ENCODE results near the gene TMEM88. TPM values are rescaled to one million over a fixed set of nuclear protein-coding genes. Genes with fewer than 3 reads are reported as not detected.
A peak's percentile ranks its signal among the peaks of the same experiment; 100 is the strongest.

Gene TMEM88
- total RNA-seq, 1 donor from 2014 or later: 32.4 TPM

GRCh38 chr17:7873051-7873450 is 18.2 kb downstream of the TMEM88 start:
- intact Hi-C loops (cut with DNase I): no loop called here
- no peak for ATAC-seq (ENCODE audit: poor library complexity)
- DNase-seq: no peak

- ATAC-seq (ENCODE audit: poor library complexity) (no peak), DNase-seq (no peak)
- intact Hi-C loops (cut with DNase I): no loop called here
Measured at GRCh38 chr17:7875804-7876370, 21.0 kb downstream of the TMEM88 start.

- ATAC-seq (ENCODE audit: poor library complexity) (no peak), DNase-seq (no peak)
- intact Hi-C loops (cut with DNase I): no loop called here
Measured at GRCh38 chr17:7878234-7878633, 23.4 kb downstream of the TMEM88 start.

DNA sequence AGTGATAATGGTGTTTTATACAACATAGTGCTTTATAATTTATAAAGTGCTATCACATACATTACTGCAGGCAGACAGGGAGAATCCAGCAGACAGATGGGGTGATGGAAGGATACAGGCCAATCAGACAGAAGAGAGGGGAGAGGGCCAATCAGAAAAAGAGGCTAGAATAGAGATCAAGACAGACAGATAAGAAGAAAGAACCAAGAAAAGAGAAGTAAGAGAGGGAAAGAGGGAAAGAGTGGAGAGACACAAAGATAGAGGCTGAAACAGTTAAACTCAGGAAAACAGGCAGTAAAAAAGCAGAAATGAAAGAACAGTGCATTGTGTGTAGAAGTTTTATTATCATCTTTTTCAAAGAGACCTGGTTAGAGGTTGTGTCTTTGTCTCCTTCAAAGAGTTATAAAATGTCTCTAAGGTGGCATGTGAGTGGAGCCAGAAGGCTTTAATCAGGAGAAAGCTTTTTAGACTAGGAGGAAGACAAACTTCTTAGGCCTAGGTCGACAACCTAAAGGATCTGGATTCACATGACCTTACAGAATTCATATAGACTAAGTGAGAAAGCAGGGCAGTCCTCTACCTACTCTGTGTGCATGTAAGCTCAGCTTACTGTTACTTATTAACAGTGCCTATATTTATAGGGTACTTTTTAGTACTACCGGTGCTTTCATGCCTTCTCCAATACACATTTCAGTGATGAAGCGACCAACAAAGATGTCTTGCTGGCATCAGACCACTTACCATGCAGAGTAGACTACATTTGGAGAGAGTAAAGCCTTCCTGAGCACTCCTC is 25.4 kb downstream of the TMEM88 start:
- no peak for DNase-seq
- intact Hi-C loops (cut with DNase I): no loop called here
- ATAC-seq (ENCODE audit: poor library complexity): no peak

DNA sequence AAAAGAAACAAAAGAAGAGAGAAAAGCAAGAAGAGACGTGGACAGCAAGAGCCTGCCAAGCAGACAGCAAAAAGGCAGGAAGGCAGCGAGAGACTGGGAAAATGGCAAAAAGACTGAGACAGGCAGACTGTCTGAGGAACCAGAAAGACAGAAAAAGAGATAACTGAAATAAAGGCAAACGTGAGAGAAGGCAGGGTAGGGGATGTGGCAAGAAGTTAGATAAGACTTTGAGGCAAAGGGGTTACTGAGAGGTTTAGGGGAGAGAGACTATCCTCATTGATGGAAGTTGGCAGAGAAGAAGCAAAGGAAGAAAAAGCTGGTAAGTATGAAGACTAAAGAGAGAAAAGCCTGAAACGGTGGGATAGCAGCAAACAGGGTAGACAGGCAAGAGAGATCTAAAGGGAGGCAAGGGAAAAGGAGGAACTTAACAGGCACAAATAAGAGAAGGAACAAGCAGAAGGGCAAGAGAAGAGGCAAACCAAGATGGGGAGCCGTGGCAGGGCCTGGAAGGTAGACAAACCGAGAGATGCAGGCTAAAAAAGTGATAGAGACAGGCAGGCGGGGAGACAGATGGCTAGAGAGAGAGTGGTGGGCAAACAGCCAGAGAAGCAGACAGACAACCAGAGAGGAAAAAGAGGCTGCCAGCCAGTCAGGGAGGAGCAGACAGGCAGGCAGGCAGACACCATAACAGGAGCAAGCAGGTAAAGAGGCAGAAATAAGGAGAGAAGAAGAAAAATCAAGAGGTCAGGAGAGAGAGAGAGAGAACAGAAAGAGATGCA is 26.6 kb downstream of the TMEM88 start:
- ATAC-seq (ENCODE audit: poor library complexity): no peak
- intact Hi-C loops (cut with DNase I): no loop called here
- no peak for DNase-seq

GRCh38 chr17:7882068-7882467 is 27.2 kb downstream of the TMEM88 start:
- intact Hi-C loops (cut with DNase I): no loop called here
- no peak for ATAC-seq (ENCODE audit: poor library complexity)
- DNase-seq: no peak

DNA sequence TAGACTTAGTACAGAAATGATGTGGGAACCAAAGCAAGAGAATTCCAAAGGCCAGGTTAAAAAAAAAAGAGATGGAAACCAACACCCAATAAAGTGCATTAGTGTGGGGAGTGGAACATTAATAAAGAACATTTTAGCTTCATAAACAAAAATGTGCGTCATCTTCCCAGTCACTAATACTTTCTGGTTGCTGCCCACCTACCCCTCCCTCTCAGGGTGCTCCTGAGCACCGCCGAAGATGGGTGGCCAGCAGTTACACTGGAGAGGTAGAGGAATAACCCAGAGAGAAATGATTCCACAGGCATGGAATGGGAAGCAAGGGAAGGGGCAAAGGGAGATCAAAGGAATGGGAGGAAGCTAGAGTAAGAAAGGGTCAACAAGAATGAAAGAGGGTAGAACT is 27.8 kb downstream of the TMEM88 start:
- intact Hi-C loops (cut with DNase I): no loop called here
- DNase-seq (no peak), ATAC-seq (ENCODE audit: poor library complexity) (no peak)

GRCh38 chr17:7883781-7884386 is 29.0 kb downstream of the TMEM88 start:
- DNase-seq: no peak
- no peak for ATAC-seq (ENCODE audit: poor library complexity)
- intact Hi-C loops (cut with DNase I): no loop called here

GRCh38 chr17:7884581-7885366 is 29.9 kb downstream of the TMEM88 start:
- DNase-seq (no peak), ATAC-seq (ENCODE audit: poor library complexity) (no peak)
- intact Hi-C loops (cut with DNase I): no loop called here

DNA sequence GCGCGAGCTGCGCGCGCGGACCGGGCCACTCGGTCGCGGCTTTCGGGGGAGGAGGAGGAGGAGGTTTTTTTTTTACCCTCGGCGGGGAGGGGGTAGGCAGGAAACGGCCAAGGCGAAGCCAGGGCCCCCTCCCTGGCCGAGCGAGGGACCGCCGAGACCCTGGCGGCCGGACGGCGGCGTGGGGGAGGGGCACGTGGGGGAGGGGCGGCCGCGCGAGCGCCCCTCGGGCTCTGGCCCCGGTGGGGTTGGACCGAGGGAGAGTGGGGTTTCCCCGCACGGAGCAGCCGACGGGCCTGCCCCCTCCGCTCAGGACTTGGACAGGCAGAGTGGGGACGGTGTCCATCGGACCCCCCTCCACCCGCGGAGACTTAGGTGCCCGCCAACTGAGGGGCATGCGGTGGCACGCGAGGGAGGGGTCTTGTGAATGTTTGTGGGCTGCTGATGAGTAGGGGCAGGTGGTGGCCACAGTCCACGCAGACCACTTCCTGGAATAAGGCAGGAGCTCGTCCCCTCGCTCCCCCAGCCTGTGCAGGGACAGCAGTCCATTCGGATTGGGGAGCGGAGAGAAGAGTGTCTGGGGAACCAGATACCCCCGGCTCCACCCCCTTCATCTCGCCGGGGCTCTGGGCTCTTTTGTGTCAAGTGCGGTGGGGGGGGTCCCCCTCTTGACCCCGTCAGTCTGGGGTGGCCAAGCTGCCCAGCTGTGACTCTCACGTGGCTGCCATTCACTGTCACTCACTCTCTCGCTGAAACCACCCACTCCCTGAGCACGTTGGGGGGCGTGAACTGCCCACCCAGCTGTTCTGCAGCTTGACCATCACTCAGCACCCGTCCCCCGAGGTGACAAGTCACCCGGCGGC is 30.7 kb downstream of the TMEM88 start:
- intact Hi-C loops (cut with DNase I): no loop called here
- ATAC-seq (ENCODE audit: poor library complexity) (no peak), DNase-seq (peak; percentile 61)

GRCh38 chr17:7886227-7887037 is 31.6 kb downstream of the TMEM88 start:
- DNase-seq (no peak), ATAC-seq (ENCODE audit: poor library complexity) (no peak)
- intact Hi-C loops (cut with DNase I): no loop called here

DNA sequence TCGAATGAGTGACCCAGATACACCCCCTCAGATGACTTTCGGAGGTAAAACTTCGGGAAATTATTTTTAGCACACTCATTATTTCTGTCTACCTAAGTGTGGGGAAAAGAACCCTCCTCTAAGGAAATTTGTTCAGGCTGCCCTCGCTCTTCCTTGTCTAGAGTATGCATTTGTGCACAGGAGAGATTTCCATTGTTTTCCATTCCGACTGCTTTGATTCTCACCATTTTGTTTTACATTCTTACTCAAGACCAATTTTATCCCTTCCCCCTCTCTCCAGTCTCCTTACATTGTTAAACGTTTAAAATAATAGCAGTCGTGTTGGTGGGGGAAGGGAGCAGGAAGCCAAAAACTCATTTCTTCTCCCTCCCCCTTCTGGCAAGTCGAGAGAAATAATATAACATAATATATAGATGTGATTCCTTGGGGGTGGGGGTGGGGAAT is 32.2 kb downstream of the TMEM88 start:
- ATAC-seq (ENCODE audit: poor library complexity) (no peak), DNase-seq (no peak)
- intact Hi-C loops (cut with DNase I): no loop called here

DNA sequence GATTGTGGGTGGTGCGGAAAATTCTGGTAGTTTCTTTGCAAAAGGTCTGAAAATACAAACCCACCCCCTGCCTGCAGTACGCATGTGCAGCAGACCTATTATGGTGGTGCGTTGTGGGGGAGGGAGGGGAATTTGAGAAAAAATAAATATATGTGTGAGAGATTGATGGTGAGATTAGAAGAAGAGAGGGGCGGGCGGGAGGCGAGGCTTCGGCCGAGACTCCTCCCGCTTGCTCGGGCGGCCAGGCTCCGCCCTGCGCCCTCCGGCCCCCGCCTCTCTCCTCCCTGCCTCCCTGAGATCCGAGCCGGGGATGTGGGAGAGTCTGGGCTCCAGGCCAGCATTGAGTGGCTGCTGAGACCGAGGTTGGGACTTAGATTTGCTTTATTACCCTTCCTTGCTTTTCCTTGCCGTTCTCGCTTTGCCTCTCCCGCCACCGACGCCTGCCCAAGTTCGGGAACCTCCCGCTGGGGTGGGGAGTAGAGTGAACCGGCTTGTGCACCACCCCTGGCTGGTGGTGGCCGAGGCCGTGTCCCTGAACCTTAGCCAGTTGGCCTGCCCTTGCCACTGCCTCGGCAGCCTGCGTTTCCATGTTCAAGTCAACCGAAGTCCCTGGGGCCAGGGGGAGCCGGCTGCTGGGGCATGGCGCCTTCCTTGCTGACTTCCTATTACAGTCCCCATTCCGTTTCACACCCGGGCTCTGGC is 32.8 kb downstream of the TMEM88 start:
- ATAC-seq (ENCODE audit: poor library complexity) (peak; percentile 86), DNase-seq (peak; percentile 95)
- intact Hi-C loops (cut with DNase I): no loop called here

GRCh38 chr17:7888184-7888920 is 33.5 kb downstream of the TMEM88 start, which contains the start of gene CHD3:
Gene CHD3, plus strand, starts transcription at chr17:7888789. Its CDS starts 212 bp downstream, at chr17:7889001.
- intact Hi-C loops (cut with DNase I): no loop called here
- ATAC-seq (ENCODE audit: poor library complexity) (peak; percentile 5), DNase-seq (no peak)

DNA sequence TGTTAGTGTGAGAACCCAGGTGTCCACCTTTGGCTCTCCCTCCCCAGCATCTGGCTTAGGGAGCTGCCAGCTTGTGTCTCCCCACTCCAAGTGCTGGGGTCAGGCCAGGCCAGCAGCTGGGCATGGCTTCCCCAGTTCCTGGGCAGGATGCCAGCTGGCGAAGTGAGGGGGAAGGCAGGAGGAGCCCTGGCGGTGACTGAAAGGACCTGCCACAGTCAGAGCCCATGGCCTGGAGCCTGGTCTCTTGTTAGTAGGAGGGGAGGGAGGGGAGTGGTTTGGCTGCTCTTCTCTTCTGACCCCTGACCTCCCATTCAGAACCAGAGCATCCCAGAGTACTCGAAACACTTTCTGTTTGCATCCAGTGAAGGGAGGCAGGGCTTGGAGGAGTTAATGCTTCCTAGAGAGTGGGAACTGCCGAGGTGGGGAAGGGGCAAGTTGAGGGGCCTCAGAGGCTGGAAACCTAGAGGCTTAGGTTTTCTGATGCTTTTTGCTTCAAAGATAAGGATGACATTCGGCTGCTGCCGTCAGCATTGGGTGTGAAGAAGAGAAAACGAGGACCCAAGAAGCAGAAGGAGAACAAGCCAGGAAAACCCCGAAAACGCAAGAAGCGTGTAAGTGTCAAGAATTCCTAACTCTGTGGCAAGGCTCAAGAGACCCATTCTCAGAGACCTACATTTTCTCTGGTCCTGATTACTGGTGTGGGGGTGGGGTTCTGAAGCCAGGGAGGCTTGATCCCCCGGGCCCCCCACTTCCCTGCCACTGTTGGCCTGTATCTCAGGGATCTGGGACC is 34.5 kb downstream of the TMEM88 start:
- intact Hi-C loops (cut with DNase I): no loop called here
- peak; percentile 87 for ATAC-seq (ENCODE audit: poor library complexity)
- DNase-seq: peak; percentile 99

Data from Right ventricle myocardium superior (tissue), 1 donor.